Transverse colon (tissue), 3 donors: ENCODE measurements around the gene OR1F1.

Experiments used
- EP300 ChIP-seq: sonication (generic); formaldehyde crosslinking; IDR thresholded peaks from one replicate; pipeline ENCODE4 v1.6.1; 2017; ENCODE audit warnings: antibody characterized with exemption, low read depth
- POLR2A ChIP-seq: fragments of 450-650 bp; IDR thresholded peaks from one replicate; pipeline ENCODE4 v1.6.1; 2016; ENCODE audit warnings: antibody characterized with exemption, mild to moderate bottlenecking, moderate library complexity
- TF ChIP-seq, protein P1 (sequence below), 5 experiments: fragments of 200-600 bp in 3 of 5; fragments of 450-650 bp in 2 of 5; sonication (generic) in 3 of 5; IDR thresholded peaks; 1 replicate in 2 of 5; 2 replicates in 3 of 5; pipeline ENCODE4 v1.5.1; 2016 to 2017; ENCODE audit warnings: antibody characterized with exemption in 5 of 5, inconsistent platforms in 3 of 5, mild to moderate bottlenecking in 2 of 5, moderate library complexity in 1 of 5

GRCh38 chr16:3189869-3190268 is 1.9 kb downstream of the OR1F1 start:
- TF ChIP-seq, protein P1, sequence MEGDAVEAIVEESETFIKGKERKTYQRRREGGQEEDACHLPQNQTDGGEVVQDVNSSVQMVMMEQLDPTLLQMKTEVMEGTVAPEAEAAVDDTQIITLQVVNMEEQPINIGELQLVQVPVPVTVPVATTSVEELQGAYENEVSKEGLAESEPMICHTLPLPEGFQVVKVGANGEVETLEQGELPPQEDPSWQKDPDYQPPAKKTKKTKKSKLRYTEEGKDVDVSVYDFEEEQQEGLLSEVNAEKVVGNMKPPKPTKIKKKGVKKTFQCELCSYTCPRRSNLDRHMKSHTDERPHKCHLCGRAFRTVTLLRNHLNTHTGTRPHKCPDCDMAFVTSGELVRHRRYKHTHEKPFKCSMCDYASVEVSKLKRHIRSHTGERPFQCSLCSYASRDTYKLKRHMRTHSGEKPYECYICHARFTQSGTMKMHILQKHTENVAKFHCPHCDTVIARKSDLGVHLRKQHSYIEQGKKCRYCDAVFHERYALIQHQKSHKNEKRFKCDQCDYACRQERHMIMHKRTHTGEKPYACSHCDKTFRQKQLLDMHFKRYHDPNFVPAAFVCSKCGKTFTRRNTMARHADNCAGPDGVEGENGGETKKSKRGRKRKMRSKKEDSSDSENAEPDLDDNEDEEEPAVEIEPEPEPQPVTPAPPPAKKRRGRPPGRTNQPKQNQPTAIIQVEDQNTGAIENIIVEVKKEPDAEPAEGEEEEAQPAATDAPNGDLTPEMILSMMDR (IDR thresholded peaks at IDR 0.05) = no peak
- TF ChIP-seq POLR2A (no peak), EP300 (no peak)
